Activated T-cell treated with anti-CD3 and anti-CD28 coated beads, Interleukin-2, amount 50 U/mL, for 72 hours (primary cell): ENCODE results near the gene SPINK4. TPM values are rescaled to one million over a fixed set of nuclear protein-coding genes. Genes with fewer than 3 reads are reported as not detected.
A peak's percentile ranks its signal among the peaks of the same experiment; 100 is the strongest.

ENCODE experiments used
- ATAC-seq, 2 donors: fragments of 150-1000 bp; cut with Tn5 transposase; replicated peaks in 1 of 2; 2 replicates each; pipeline ENCODE4 v1.10.0; 2021; ENCODE audit warnings: moderate library complexity in 2 of 2, mild to moderate bottlenecking in 1 of 2
- DNase-seq, 2 donors: peaks; one replicate each; pipeline ENCODE4 v3.0.0; 2021 to 2022; ENCODE audit warnings: mixed read lengths in 1 of 2
- H3K27ac Mint-ChIP-seq: one replicate; pipeline ENCODE4 v1.8.0; 2022; ENCODE audit warnings: mild to moderate bottlenecking, moderate library complexity, mixed read lengths
- H3K27me3 Mint-ChIP-seq: one replicate; pipeline ENCODE4 v1.8.0; 2022; ENCODE audit warnings: low read depth, mixed read lengths
- H3K36me3 Mint-ChIP-seq, 2 donors: one replicate each; pipeline ENCODE4 v1.8.0; 2022; ENCODE audit warnings: mixed read lengths in 2 of 2, mild to moderate bottlenecking in 1 of 2; ENCODE audit not compliant: insufficient read depth in 2 of 2
- H3K4me1 Mint-ChIP-seq: one replicate; pipeline ENCODE4 v1.8.0; 2022; ENCODE audit warnings: low read depth, mixed read lengths
- H3K4me3 Mint-ChIP-seq, 2 donors: one replicate each; pipeline ENCODE4 v1.8.0; 2022; ENCODE audit warnings: mild to moderate bottlenecking in 2 of 2, mixed read lengths in 2 of 2, moderate library complexity in 2 of 2
- H3K9me3 Mint-ChIP-seq, 2 donors: one replicate each; pipeline ENCODE4 v1.8.0; 2022; ENCODE audit warnings: mixed read lengths in 2 of 2
- total RNA-seq, 2 donors: library from RNA; stranded (reverse); gene quantifications; one replicate each; pipeline ENCODE4 v1.2.3, GENCODE V29; 2022

The SPINK4 gene
- total RNA-seq, 2 donors from 2014 or later, result not detected

DNA sequence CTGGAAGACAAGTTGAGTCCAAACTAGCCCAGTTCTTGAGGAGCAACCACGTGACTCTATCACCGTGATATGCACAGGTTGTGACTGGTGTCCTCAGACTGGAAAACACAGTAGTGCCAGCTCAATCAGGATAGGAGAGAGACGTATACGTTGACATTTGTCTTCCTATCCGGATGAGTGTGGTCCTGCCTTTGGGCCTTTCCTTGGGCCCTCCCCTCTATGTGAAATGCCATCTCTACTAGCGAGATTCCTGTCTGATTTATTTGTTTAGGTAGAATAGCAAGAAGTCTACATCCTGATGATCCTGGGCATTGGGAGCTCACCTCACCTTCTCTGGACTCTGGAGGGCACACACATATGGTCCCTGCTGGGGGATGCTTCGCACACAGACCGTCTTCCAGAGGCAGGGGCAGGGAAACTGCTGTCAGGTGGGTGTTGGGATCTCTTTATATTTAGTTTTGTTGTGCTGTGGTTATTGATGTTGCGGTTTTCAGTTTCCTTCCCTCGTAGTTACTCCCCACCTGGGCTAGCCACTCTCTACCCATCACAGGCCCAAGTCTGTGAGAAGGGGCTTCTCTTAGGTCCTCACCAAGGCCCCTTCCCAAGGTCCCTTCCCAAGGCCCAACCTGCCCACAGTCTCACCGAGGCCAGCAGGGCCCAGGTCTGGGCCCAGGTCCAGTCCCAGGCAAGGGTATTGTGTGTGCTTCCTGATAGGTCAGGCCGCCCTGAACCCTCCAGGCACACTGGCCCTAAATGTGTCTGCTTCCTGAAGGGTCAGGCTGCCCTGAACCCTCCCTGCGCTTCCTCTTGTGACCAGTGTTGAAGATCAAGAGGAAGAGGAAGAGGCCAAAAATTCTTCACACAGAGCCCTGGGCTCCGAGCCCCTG, 19.0 kb upstream of the SPINK4 start:
- no peaks in the 10 kb centered on the region for H3K36me3 Mint-ChIP-seq
- no peak overlapping the region for H3K4me3 Mint-ChIP-seq
- H3K27ac Mint-ChIP-seq, result no peak overlapping the region
- ATAC-seq (no peak), DNase-seq (no peak)
- no peaks in the 10 kb centered on the region for H3K9me3 Mint-ChIP-seq
- H3K4me1 Mint-ChIP-seq, result peaks cover 16% of the 10 kb centered on the region
- H3K27me3 Mint-ChIP-seq, result no peaks in the 10 kb centered on the region

DNA sequence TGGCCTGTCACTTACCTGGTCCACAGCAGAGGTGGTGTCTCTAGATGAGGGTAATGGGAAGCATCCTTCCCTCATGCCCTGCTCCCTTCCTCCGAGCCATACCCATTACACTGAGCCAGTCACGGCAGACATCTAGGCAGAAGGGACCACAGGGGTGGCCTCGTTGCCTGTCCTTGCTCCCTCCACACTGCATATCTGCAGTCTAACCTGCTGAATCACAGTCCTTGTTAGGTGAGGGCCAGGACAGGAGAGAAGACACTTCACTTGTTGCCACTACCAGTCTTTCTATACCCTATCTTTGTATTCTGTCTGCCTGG, 18.4 kb upstream of the SPINK4 start:
- Mint-ChIP-seq H3K27ac (no peak overlapping the region), H3K27me3 (no peaks in the 10 kb centered on the region), H3K36me3 (no peaks in the 10 kb centered on the region), H3K4me1 (peaks cover 18% of the 10 kb centered on the region), H3K9me3 (no peaks in the 10 kb centered on the region), H3K4me3 (no peak overlapping the region)
- DNase-seq, result no peak
- ATAC-seq, result no peak

DNA sequence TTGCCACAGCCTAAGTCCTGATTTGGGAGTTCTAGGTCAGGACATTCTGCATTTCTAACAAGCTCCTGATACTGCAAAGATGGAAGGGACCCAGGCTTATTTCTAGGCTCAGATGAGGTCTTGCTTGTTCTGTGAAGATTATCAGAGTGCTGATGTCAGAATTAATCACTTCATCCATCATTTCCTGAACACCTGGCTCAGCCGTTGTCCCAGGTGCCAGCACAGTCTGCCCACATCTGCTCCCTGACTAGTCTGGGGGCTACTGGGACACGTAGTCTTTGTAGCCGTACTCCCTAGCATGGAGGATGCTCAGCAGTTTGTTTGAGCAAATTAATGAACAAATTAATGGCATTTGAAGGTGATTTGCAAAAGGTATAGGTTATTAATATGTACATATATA, 17.9 kb upstream of the SPINK4 start:
- H3K4me3 Mint-ChIP-seq, result no peak overlapping the region
- H3K36me3 Mint-ChIP-seq, result no peaks in the 10 kb centered on the region
- no peak overlapping the region for H3K27ac Mint-ChIP-seq
- no peaks in the 10 kb centered on the region for H3K27me3 Mint-ChIP-seq
- peaks cover 18% of the 10 kb centered on the region for H3K4me1 Mint-ChIP-seq
- no peak for ATAC-seq
- no peaks in the 10 kb centered on the region for H3K9me3 Mint-ChIP-seq
- DNase-seq, result no peak

DNA sequence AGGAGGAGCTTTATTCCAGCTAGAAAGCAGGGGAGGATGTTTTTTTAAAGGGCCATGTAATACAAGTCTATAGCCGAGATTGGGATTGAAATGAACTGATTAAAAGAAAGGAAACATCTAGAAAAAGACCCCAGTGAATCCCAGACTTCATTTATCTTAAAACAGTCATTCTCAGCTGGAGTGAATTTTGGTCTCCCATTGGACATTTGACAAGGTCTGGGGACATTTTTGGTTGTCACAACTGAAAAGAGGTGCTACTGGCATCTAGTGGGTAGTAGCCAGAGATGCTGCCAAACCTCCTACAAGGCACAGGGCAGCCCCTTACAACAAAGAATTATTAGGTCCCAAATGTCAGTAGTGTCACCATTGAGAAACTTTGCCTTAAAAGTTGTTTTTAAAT, 16.3 kb upstream of the SPINK4 start:
- H3K27me3 Mint-ChIP-seq, result no peaks in the 10 kb centered on the region
- no peaks in the 10 kb centered on the region for H3K9me3 Mint-ChIP-seq
- peaks cover 18% of the 10 kb centered on the region for H3K4me1 Mint-ChIP-seq
- no peaks in the 10 kb centered on the region for H3K36me3 Mint-ChIP-seq
- H3K4me3 Mint-ChIP-seq, result no peak overlapping the region
- DNase-seq (no peak), ATAC-seq (no peak)
- H3K27ac Mint-ChIP-seq, result no peak overlapping the region

DNA sequence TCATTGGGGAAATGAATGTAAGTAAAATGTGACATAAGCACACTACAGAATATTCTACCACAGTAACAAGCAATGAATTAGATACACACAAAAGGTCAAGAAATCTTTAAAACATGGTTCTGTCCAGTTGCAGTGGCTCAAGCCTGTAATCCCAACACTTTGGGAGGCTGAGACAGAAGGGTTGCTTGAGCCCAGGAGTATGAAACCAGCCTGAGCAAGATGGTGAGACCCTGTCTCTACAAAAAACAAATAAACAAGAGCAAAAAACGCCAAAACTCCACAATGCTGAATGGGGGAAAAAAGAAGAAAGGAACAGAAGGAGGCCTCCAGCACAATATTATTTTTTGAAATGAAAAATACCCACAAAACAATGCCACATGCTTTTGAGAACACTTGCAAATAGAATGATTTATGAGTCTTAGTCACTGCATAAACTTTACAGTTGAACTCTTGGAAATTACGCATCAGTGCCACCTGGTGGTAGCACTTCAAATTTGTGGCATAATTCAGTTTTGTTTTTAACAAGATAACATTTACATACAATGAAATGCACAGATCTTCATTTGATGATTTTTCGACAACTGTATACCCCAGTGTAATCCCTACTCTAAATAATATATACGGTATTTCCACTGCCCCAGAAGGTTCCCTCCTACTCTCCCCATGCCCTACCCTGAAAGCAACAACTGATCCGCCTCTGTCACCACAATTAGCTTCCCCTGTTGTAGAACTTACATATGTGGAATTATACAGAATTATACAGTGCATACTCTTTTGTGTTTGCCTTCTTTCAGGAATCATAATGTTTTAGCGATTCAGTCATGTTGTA, 14.4 kb upstream of the SPINK4 start:
- H3K4me3 Mint-ChIP-seq, result no peak overlapping the region
- H3K4me1 Mint-ChIP-seq, result peaks cover 18% of the 10 kb centered on the region
- no peaks in the 10 kb centered on the region for H3K9me3 Mint-ChIP-seq
- no peaks in the 10 kb centered on the region for H3K36me3 Mint-ChIP-seq
- H3K27ac Mint-ChIP-seq, result peak overlapping the region; percentile 44
- H3K27me3 Mint-ChIP-seq, result no peaks in the 10 kb centered on the region
- peak; percentile 68 to 80 for DNase-seq
- peak; percentile 77 to 79 for ATAC-seq

DNA sequence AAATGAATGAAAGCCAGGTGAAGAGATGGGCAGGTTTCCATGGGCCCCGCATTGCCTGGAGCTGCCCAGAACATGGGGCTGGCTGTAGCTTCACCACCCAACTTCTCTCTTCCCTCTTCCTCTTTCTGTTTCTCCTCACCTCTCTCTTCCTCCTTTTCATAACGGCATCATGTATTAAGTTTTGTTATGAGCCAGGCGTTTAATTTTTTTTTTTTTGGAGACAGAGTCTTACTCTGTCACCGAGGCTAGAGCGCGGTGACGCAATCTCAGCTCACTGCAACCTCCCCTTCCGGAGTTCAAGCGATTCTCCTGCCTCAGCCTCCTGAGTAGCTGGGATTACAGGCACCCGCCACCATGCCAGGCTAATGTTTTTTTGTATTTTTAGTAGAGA, 13.0 kb upstream of the SPINK4 start:
- peaks cover 11% of the 10 kb centered on the region for H3K4me1 Mint-ChIP-seq
- ATAC-seq, result no peak
- H3K27me3 Mint-ChIP-seq, result no peaks in the 10 kb centered on the region
- DNase-seq, result no peak
- no peaks in the 10 kb centered on the region for H3K36me3 Mint-ChIP-seq
- no peak overlapping the region for H3K27ac Mint-ChIP-seq
- no peaks in the 10 kb centered on the region for H3K9me3 Mint-ChIP-seq
- no peak overlapping the region for H3K4me3 Mint-ChIP-seq

DNA sequence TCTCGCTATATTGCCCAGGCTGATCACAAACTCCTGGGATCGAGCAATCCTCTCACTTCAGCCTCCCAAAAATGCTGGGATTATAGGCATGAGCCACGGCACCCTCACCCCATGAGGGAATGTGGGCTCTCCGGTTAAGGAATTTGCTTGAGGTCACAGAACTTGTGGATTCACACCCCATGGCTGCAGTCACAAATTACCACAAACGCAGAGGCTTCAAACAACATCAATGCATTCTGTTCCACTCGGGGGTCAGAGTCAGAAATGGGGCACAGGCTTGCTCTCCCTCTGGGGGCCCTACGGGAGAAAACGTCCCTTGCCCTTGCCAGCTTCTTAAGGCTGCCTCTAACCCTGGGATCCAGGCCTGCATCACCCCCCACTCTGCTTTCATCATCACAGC, 12.2 kb upstream of the SPINK4 start:
- Mint-ChIP-seq H3K4me3 (no peak overlapping the region), H3K27ac (no peak overlapping the region), H3K36me3 (no peaks in the 10 kb centered on the region), H3K4me1 (peaks cover 14% of the 10 kb centered on the region), H3K9me3 (no peaks in the 10 kb centered on the region), H3K27me3 (no peaks in the 10 kb centered on the region)
- ATAC-seq (no peak), DNase-seq (no peak)

DNA sequence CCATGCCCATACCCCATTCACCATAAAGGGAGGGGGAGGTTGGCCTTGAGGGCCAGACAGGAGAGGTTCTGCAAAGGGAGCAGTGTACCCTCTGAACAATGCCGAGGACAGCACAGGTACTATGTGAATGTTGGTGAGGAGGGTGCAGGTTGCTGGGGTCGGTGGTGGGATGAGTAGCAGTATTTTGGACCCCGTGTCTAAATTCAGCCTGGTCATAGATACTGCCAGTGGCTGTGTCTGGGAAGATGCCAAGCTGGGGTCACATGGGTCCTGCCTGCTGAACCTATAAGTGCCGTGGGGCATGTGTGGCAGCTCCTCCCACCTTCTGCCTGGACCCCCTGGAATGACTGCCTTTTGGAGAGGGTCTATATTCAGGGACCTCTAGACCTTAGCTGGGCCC, 11.4 kb upstream of the SPINK4 start:
- Mint-ChIP-seq H3K27me3 (no peaks in the 10 kb centered on the region), H3K9me3 (no peaks in the 10 kb centered on the region), H3K27ac (no peak overlapping the region), H3K4me3 (no peak overlapping the region), H3K36me3 (no peaks in the 10 kb centered on the region), H3K4me1 (peaks cover 19% of the 10 kb centered on the region)
- no peak for DNase-seq
- ATAC-seq, result no peak

DNA sequence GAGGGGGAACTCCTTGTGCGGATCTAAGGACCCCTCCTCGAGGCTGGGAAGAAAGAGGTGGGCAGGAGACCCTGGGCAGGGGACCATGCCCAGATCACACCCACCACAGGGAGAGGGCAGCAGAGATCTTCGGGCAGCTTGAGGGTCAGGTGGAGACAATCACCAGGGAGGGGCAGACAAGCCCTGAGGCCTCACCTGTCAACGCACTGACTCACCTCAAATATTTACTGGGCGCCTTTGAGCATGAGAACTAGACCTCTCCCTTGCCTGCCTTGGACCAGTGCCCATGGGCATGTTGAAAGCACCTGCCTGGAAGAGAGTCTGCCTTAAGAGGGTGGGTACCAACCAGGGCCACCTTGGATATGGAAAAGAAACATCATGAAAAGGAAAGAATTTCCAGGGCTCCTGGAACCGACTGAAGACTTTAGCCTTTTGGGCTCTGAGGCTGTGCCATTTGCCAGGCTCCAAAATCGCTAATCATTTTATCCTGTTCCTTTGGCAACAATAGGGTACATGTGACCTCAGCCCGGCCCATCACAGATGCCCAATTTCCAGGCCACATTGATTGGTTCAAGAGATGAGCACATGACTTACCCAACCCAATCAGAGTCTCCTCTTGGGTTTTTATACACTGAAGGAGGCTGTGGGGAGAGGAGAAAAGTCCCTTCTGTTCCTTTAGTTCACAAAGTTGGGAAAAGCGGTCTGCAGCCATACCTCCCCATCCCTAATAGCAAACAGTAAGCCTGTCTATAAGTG, 10.4 kb upstream of the SPINK4 start:
- no peak overlapping the region for H3K27ac Mint-ChIP-seq
- H3K27me3 Mint-ChIP-seq, result no peaks in the 10 kb centered on the region
- no peak for ATAC-seq
- no peak overlapping the region for H3K4me3 Mint-ChIP-seq
- H3K36me3 Mint-ChIP-seq, result no peaks in the 10 kb centered on the region
- no peaks in the 10 kb centered on the region for H3K9me3 Mint-ChIP-seq
- no peak for DNase-seq
- peaks cover 19% of the 10 kb centered on the region for H3K4me1 Mint-ChIP-seq

DNA sequence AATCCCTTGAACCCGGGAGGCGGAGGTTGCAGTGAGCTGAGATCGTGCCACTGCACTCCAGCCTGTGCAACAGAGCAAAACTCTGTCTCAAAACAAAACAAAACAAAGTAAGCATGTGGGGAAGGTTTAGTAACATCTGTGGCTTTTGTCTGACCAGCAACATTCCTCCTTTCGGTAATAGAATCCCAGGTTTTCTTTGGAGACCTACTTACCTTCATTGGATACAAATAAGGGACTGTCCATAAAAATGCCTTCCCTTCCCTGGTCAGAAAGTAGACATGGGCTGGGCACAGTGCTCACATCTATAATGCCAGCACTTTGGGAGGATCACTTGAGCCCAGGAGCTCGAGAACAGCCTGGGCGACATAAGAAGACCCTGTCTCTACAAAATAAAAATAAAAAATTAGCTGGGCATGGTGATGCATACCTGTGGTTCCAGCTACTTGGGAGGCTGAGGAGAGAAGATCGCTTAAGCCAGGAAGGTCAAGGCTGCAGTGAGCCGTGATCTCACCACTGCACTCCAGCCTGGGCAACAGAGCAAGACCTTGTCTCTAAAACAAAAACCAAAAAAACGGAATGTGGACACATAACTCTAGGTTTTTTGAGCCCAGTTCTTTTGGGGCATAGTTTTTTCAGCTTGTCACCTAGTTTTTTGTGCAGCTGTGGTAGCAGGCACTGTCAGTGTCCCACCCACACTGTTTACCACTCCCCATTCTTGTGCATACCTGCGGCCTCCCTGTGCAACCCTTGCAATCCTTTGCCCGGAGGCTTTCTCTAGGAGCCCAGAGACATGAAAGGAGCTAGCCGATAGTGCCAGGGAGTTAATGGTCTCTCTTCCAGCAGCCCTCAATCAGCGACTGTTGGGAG, 9.0 kb upstream of the SPINK4 start:
- peaks cover 9% of the 10 kb centered on the region for H3K4me1 Mint-ChIP-seq
- no peaks in the 10 kb centered on the region for H3K36me3 Mint-ChIP-seq
- ATAC-seq (no peak), DNase-seq (no peak)
- no peaks in the 10 kb centered on the region for H3K9me3 Mint-ChIP-seq
- no peak overlapping the region for H3K27ac Mint-ChIP-seq
- no peaks in the 10 kb centered on the region for H3K27me3 Mint-ChIP-seq
- no peak overlapping the region for H3K4me3 Mint-ChIP-seq

DNA sequence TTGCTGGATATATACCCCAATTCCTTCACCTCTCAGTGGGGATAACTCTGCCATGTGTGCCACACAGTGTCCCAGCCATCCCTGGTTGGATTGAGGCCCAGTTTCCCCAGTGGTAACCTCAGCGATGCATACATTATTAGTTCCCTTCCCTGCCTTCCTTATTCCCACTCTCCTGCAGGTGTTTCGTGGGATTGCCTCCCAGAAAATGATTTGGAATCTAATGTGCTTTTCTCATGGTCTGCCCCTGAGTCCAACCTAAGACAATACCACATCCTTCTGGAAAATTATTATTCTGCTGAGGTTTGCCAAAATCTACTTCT, 8.4 kb upstream of the SPINK4 start:
- Mint-ChIP-seq H3K27ac (no peak overlapping the region), H3K36me3 (no peaks in the 10 kb centered on the region), H3K27me3 (no peaks in the 10 kb centered on the region), H3K4me3 (no peak overlapping the region), H3K4me1 (peaks cover 8% of the 10 kb centered on the region), H3K9me3 (no peaks in the 10 kb centered on the region)
- ATAC-seq (no peak), DNase-seq (no peak)

DNA sequence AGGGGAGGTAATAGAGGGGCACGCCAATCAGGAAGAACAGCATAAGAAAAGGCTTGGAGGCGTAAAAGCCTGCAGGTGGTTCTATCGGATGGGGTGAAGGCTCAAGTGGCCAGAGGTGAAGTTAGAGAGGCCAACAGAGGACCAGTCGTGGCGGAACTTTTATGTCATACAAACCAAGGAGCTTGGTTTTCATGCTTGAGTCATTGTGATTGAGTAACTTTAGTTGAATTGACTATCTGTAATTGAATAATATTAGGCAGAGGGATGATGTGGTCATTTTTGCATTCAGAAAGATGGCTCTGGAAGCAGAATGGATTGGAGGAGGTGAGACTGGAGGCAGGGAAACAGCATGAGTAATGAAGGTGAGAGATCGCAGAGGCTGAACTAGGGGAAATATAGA, 7.2 kb upstream of the SPINK4 start:
- ATAC-seq (no peak), DNase-seq (no peak)
- Mint-ChIP-seq H3K4me1 (peaks cover 8% of the 10 kb centered on the region), H3K9me3 (no peaks in the 10 kb centered on the region), H3K27ac (no peak overlapping the region), H3K27me3 (no peaks in the 10 kb centered on the region), H3K4me3 (no peak overlapping the region), H3K36me3 (no peaks in the 10 kb centered on the region)
